ENCODE data around the gene LRRC75B. TPM values are rescaled to one million over a fixed set of nuclear protein-coding genes. Genes with fewer than 3 reads are reported as not detected.
A peak's percentile ranks its signal among the peaks of the same experiment; 100 is the strongest.
"Not testable (repeated sequence)": the region's sequence is repeated elsewhere in the genome, so short reads cannot be mapped to it uniquely, and the experiment has no call there.

LRRC75B gene
- polyA plus RNA-seq, 1 of the 3 experiments (the other 2 are of a cell fraction): 12.3 TPM

GRCh38 chr22:24602105-24602749, 9.4 kb upstream of the LRRC75B start:
- H3K36me3 ChIP-seq (replicated peaks in 1 of 2; ENCODE audit: control insufficient read depth in 1 of 2, insufficient read depth in 2 of 2, low read length in 1 of 2); H3K4me2 ChIP-seq; H3K27me3 ChIP-seq (ENCODE audit: insufficient read depth); H2AFZ ChIP-seq (ENCODE audit: low read depth); H3K9me2 ChIP-seq; DNase-seq; H3K9ac ChIP-seq; H3K4me3 ChIP-seq (ENCODE audit: low read depth in 2 of 2, low read length in 1 of 2); H4K20me1 ChIP-seq (ENCODE audit: insufficient read depth); H3K9me3 ChIP-seq; H3K27ac ChIP-seq (ENCODE audit: low read depth in 2 of 2, low read length in 1 of 2); H3K79me2 ChIP-seq (ENCODE audit: insufficient read depth); H3F3A ChIP-seq (replicated peaks; ENCODE audit: insufficient read depth); POLR2A ChIA-PET: not testable (repeated sequence)
- 91% methylated on average over 11 of the region's 11 CpGs for WGBS (ENCODE audit: low lambda C conversion rate)
- H3K4me1 ChIP-seq (ENCODE audit: control insufficient read depth in 1 of 2, insufficient read depth in 2 of 2, low read depth in 1 of 2, low read length in 1 of 2): peaks cover 0 to 19% of the 10 kb centered on the region in 2 experiments; a peak in 1 of 4 replicates
- CTCF ChIA-PET: interaction anchor here (1.2 kb wide), 1 partner anchor 15 kb away, joined by 3 read pairs; no protein-coding TSS in a partner anchor

- ChIA-PET CTCF (interaction anchor here (1.2 kb wide), 1 partner anchor 14 kb away, joined by 3 read pairs; no protein-coding TSS in a partner anchor), POLR2A (no interaction called here)
- no peak overlapping the region for H3K9ac ChIP-seq
- no peaks in the 10 kb centered on the region for H3K9me3 ChIP-seq
- TF ChIP-seq NFIC (IDR thresholded peaks at IDR 0.05; ENCODE audit: borderline replicate concordance): 0 out of 2 replicates have a peak, but pooled peaks have one; percentile 7
- no peak for TF ChIP-seq MAX (IDR thresholded peaks at IDR 0.05; ENCODE audit: low read depth)
- no peak overlapping the region for H2AFZ ChIP-seq (ENCODE audit: low read depth)
- peaks cover 0 to 19% of the 10 kb centered on the region in 2 experiments; a peak in 1 of 4 replicates for H3K4me1 ChIP-seq (ENCODE audit: control insufficient read depth in 1 of 2, insufficient read depth in 2 of 2, low read depth in 1 of 2, low read length in 1 of 2)
- H3K36me3 ChIP-seq (replicated peaks in 1 of 2; ENCODE audit: control insufficient read depth in 1 of 2, insufficient read depth in 2 of 2, low read length in 1 of 2): no peaks in the 10 kb centered on the region
- H3K9me2 ChIP-seq: no peaks in the 10 kb centered on the region
- H3K4me3 ChIP-seq (ENCODE audit: low read depth in 2 of 2, low read length in 1 of 2): no peak overlapping the region
- 82% methylated on average over 12 of the region's 12 CpGs for WGBS (ENCODE audit: low lambda C conversion rate)
- peak; percentile 64 for DNase-seq
- H3K27ac ChIP-seq (ENCODE audit: low read depth in 2 of 2, low read length in 1 of 2): no peak overlapping the region
- H3K79me2 ChIP-seq (ENCODE audit: insufficient read depth): no peaks in the 10 kb centered on the region
- H3K4me2 ChIP-seq: no peak overlapping the region
- no peaks in the 10 kb centered on the region for H4K20me1 ChIP-seq (ENCODE audit: insufficient read depth)
- H3F3A ChIP-seq (replicated peaks; ENCODE audit: insufficient read depth): no peaks in the 10 kb centered on the region
- H3K27me3 ChIP-seq (ENCODE audit: insufficient read depth): no peaks in the 10 kb centered on the region
Measured at GRCh38 chr22:24601217-24602104, 8.6 kb upstream of the LRRC75B start.

DNA sequence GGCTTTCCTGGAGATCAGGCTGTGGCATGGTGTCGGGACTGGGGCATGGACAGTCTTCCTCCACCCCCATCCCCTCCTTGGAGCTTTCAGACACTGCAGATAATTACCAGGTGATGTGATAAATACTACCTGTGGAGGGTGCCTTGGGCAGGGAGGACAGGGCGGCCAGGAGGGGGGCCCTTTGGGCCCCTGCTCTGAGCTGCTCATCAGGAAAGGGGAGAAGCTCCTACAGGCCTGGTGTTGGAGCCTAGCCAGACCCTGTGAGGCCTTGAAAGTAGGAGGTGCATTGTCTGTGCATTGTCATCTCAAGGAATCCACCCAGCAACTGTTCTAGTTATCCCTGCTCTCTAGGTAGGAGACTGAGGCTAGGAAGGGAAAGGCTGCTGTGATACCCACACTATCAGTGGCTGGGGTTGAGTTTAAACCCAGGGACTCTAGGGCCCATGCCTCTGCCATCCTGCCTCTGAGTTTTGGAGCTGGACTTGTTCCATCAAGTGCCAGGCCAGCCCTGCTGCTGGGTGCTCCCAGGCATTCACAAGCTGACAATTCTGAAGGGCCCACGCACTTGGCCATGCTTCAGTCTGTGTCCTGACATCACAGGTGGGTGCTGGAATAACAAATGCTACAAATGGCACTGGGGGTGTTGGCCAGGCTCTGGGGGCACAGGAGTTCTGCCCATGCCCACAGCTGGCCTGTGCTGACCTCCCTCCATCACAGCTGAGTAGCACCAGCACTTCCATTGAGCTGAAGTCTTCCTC, 7.3 kb upstream of the LRRC75B start:
- whole genome bisulfite sequencing (ENCODE audit: low lambda C conversion rate): 75% methylated on average over 2 of the region's 3 CpGs
- H3K9ac ChIP-seq; H3K79me2 ChIP-seq (ENCODE audit: insufficient read depth); H3F3A ChIP-seq (replicated peaks; ENCODE audit: insufficient read depth); H3K9me3 ChIP-seq; H2AFZ ChIP-seq (ENCODE audit: low read depth); H3K4me2 ChIP-seq; DNase-seq; H3K9me2 ChIP-seq; H4K20me1 ChIP-seq (ENCODE audit: insufficient read depth); H3K36me3 ChIP-seq (replicated peaks in 1 of 2; ENCODE audit: control insufficient read depth in 1 of 2, insufficient read depth in 2 of 2, low read length in 1 of 2); H3K4me3 ChIP-seq (ENCODE audit: low read depth in 2 of 2, low read length in 1 of 2); CTCF ChIA-PET; H3K27ac ChIP-seq (ENCODE audit: low read depth in 2 of 2, low read length in 1 of 2); H3K27me3 ChIP-seq (ENCODE audit: insufficient read depth): not testable (repeated sequence)
- POLR2A ChIA-PET: interaction anchor here (1.1 kb wide), 1 partner anchor 12 kb away, joined by 3 read pairs; no protein-coding TSS in a partner anchor
- peaks cover 0 to 21% of the 10 kb centered on the region in 2 experiments; a peak in 1 of 4 replicates for H3K4me1 ChIP-seq (ENCODE audit: control insufficient read depth in 1 of 2, insufficient read depth in 2 of 2, low read depth in 1 of 2, low read length in 1 of 2)

All from SK-N-SH (cell line).